GM21528 (cell line): ENCODE results near the gene RNFT2.
A peak's percentile ranks its signal among the peaks of the same experiment; 100 is the strongest.

Experiments used
- ATAC-seq: cut with Tn5 transposase; IDR thresholded peaks from one replicate; pipeline ENCODE4 v1.9.1; 2021; ENCODE audit warnings: mild to moderate bottlenecking, moderate library complexity; ENCODE audit not compliant: unreplicated experiment, low FRiP score

RNFT2 gene, protein sequence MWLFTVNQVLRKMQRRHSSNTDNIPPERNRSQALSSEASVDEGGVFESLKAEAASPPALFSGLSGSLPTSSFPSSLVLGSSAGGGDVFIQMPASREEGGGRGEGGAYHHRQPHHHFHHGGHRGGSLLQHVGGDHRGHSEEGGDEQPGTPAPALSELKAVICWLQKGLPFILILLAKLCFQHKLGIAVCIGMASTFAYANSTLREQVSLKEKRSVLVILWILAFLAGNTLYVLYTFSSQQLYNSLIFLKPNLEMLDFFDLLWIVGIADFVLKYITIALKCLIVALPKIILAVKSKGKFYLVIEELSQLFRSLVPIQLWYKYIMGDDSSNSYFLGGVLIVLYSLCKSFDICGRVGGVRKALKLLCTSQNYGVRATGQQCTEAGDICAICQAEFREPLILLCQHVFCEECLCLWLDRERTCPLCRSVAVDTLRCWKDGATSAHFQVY

DNA sequence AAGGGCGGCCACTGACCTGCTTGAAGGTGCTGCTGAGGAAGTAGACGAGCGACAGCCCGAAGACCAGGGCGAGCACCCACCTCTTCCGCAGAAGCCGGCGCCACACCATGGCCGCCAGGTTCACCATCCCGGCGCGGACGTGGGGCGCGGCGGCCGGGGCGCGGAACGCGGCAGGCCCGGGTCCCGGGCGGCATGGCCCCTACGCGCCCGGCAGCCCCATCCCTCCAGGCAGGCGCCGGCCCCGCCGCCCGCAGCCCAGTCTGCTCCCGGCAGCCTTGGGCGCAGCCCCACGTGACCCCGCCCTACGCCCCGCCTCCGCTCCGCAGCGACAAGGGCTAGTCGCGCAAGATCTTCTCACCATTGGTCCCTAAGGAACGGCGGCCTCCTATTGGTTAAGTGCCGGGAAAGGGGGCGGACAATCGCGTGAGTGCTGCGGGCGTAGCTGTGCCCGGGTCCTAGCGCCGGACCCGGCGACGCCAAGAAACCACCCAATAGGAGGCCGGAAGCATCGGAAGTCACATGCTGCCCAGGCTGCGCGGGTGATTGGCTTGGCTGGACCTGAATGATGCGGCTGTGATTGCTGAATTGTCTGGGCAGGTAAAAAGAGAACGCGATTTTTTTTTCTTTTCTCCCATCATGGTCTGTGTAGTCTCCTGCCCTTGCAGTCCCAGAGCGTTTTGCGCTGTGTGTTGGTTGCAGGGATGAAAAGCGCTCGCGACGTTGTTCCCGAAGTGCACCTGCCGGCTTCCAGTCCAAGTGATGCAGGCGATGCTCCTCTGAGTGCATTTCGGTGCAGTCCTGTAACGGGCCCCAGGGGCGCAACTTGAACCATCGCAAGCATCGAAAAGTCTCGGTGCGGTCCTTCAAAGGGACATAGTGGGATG lies at the start of gene RNFT2, which contains the start of gene SPRING1:
RNFT2 (plus strand) TSS at position 542 of the 884 bp plus-strand sequence. CDS start 2,183 bp downstream, outside the sequence.
SPRING1 (minus strand) TSS at position 296 of the 884 bp plus-strand sequence; CDS start at position 127, 169 bp downstream.
- ATAC-seq = peak; percentile 97

DNA sequence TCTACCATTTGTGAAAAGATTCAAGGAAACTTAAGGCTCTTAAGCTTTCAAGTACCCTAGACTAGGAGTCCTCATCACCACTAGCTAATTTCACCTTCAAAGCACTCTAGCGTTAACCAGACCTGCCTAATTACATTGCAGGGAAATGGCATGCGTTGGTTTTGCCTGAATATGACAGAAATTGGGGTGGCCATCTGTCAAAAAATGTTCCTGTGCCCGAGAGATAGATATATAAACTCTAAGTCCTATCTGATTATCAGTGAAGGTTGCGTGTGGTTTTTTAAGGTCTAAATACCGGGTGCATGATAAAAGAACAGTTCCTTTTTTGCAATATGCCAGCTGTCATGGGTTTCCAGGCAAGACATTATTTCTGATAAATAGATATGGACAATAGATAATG lies 48.6 kb upstream of the RNFT2 start:
- ATAC-seq = no peak

DNA sequence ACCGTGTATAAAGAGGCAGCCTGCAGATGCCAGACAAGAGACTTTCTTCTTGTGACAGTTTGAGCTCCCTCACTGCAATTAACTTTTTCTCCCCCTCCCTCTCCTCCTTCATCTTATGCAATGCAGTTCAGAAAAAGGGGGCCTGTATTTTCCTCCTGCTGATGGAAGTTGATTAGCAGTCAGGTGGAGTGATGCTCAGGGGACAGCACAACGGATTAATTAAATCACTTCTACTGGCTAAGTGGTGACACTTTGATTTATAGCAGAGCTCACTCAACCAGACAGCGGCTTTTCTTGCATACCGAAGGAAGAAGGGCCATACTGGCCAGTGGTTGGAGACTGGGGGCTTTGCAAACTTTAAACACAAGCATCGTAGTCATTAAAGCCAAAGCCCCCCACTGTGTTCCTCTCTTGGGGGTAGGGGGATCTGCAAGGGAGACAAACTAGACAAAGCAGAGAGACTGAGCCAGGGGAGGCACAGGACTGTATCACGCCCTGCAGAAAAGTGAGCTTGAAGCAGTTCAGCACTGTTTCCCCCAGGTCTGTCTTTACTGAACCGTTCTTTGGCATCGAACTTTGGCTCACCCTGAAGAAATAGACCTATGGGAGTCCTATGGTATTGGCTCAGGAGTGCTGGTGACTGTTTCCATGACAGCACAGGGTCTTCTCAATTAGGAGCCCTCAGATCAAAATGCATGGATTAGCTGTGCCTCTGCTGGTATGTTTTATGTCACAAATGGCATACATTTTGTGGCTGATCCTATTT lies 48.0 kb upstream of the RNFT2 start:
- ATAC-seq = no peak

DNA sequence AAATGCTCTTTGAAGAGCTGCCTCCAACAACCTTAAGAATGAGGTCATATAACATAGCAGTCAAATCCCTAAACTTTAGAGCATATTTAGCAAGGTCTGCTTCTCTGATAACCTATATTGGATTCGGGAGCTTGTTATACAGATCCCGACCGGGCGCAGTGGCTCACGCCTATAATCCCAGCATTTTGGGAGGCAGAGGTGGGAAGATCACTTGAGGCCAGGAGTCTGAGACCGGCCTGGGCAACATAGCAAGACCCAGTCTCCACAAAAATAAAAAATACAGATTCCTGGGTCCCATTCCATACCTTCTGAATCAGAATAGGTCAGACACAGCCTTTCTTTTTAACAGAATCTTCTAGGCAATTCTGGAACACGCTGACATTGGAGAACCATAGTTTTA lies 46.9 kb upstream of the RNFT2 start:
- no peak for ATAC-seq

DNA sequence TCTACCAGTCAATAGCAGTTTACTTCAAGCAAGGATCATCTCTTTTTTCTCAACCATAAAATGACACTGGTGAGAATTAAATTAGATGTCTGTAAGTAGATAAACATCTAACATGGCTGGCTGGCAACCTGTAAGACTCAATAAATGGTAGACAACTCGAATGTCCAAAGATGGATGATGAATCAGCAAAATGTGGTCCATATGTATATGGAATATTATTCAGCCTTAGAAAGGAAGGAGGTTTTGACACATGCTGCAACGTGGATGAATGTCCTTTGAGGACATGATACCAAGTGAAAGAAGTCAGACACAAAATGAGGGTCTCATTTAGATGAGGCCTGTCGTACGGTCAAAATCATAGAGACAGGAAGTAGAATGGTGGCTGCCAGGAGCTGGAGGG lies 46.5 kb upstream of the RNFT2 start:
- ATAC-seq = no peak

DNA sequence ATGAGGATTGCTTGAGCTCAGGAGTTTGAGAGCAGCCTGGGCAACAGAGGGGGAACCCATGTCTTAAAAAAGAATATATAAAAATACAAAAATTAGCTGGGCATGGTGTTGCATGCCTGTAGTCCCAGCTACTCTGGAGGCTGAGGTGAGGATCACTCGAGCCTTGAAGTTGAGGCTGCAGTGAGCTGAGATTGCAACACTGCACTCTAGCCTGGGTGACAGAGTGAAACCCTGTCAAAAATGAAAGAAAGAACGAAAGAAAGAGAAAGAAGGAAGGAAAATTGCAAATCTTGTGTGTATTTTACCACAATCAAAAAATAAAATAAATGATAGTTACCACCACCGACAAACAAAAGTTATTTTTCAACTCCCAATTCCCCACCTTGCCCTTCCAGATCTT lies 45.5 kb upstream of the RNFT2 start:
- ATAC-seq = no peak

DNA sequence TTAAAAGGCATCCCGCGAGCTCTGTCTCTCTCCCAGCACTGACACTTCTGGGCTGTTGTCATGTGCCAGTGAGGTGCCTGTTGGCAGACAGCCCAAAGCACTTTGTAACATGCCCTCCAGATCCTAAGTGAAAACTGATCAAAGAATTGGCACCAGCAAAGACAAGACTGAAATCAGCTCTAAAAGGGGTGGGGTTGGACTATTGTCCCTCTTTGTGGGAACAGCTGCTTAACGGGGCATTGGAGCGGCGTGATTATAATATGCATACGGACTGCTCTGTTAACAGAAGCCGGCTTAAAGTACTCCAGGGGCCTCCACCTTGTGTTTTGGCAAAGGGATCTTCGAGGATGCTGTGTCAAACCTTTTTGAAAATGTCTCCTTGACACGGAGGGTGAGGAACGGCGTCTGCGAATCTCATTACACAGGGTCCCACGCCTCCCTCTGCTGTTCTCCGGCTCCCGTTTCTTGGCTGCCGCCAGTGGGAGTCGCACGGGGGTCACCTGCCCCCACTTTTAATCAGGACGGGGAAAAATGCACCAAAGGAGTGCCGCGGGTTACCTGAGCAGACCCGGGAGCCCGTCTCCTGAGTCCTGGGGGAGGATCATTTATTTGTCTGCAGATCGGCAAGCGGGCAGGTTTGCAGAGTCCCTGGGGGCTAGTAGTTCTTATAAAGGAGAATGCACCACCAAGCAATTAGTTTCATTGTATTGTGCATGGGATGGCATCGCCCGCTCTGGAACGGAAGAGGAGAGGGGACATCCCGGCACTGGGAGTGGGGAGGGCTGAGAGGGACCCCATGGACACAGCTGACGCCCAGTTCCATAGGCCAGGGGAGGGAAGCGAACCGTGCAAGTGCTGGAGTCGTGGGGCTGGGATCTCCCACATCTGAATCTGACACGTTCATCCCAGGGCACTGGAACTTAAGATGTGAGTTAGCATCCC lies 44.6 kb upstream of the RNFT2 start:
- ATAC-seq = no peak

DNA sequence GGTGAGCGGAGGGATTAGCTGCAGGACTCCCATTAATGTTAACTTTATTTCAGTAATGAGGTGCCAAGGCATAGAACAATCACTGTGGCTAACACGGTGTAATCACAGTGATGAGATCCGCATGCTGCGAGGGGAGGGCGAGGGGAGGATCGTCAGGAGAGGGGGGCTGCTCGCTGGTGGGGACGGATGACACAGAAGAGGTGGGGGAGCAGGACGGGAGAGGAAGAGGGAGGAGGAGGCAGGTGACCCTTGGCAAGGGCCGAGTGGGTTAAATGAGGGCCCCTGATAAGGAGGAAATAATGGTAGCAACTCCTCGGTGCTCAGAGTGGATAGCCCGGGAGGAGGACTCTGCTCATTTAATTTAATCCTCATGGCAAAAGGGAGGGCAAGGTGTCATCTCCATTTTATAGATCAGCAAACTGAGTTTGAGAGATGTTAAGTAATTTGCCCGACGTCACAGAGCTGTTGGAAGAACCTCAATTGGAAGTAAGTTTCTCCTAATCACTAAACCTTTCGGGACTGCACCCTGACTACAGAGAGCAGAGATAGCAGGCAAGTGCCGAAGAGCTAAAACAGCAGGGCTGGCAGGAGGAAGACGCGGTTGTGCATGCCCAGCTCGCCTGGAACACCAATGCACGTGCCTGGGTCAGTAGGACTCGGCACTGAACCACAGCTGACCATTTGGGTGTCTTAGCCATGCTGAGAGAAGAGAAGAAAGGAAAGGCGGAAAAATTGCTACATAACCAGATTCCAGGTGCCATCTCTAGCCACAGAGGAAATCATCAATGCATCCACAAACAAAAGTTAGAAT lies 43.3 kb upstream of the RNFT2 start:
- ATAC-seq = no peak

DNA sequence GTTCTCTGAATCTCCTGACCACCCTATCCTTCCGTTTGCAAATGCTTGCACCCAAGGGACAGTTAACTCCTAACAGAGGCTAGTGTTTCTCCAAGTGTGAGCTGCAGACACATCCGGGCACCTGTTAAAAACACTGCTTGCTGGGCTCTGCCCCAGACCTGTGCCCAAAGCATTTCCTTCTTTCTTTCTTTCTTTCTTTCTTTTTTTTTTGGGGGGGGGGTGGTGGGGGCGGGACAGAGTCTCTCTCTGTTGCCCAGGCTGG lies 42.7 kb upstream of the RNFT2 start:
- no peak for ATAC-seq

DNA sequence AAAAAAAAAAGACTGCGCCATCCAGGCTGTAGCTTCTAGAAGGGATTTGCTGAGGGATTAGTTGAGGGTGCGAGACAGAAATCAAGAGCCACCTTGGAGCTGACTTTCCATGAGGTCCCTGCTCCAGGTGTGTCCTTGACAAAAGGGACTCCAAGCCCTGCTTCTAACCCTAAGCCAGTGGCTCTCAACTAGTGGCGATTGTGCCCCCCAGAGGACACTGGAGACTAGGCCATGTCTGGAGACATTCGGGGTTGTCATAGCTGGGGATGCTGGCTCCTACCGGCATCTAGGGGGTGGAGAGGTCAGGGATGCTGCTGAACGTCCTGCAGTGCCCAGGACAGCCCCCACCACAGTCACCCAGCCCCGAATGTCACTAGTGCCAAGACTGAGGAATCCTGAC lies 40.8 kb upstream of the RNFT2 start:
- no peak for ATAC-seq

DNA sequence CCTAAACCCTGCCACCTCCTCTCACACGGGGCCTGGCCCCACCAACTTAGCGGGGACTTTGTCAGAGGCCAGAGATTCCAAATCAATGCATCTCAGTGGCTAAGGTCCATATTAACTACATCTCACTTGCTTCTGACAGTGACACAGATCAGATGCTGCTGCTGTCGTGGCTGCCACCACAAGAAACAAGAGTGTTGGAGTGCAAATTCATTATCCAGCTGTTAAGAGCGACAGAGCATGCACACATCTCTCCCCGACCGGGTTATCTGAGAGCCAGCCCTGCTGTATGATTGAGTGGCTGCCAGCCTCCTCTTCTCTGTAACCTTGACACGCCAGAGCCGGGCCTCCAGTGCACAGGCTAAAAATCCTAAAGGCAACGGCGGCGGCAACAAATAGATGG lies 40.4 kb upstream of the RNFT2 start:
- ATAC-seq = no peak

DNA sequence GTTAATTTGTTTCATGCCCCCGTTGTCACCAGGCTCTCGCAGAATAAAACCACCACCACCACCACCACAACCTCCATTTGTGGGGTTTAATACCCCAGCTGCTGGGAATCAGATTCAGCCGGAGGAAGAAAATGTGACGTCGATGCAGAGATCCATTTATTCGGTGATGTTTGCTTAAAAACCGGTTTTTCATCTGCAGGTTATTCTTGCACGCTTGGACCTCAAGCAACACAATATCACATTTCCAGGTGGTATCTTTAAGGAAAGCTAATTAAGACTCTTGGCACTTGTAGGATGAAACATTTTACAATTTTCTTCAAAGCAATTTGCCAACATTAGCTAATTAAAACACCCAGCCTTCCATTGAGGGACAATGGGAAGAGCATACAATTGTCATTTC lies 40.0 kb upstream of the RNFT2 start:
- no peak for ATAC-seq

DNA sequence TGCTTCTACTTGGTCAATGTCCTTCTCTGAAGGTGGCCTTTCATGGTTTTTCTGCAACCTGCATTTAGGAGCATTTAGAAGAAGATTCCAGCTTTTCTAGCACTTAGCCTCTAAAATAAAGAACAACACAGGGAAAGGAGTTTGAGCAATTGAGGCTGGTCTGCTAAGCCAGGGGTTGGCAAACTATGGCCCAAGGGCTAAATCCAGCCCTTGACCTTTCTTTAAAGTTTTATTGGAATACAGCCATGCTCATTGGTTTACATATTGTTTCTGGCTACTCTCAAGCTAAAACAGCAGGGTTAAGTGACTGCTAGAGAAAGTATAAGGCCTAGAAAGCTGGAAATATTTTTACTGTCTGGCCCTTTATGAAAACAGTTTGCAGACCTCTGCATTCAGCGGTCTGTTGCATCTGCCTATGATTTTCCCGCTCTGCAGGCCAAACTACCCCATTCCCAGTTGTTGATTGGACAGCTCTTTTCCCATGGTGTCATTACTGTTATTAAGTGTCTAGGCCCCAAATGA lies 39.5 kb upstream of the RNFT2 start:
- no peak for ATAC-seq

DNA sequence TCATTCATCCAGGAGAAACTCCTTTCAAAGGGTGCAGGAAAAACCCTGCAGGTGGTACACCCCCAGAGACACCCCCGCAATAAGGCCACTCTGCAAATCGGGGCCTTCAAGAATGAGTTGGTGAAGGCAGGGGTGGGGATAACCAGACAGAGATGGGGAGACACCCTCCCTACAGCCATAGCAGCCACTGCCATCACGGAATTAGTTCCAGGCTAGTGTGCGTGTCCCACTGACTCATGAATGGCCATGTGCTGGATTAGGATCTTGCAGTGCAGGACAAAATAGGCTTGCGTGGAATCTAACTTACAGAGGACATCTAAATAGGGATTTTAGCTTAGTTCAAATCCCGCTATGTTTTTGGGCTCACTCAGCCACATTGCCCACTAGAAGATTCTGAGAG lies 38.0 kb upstream of the RNFT2 start:
- no peak for ATAC-seq

DNA sequence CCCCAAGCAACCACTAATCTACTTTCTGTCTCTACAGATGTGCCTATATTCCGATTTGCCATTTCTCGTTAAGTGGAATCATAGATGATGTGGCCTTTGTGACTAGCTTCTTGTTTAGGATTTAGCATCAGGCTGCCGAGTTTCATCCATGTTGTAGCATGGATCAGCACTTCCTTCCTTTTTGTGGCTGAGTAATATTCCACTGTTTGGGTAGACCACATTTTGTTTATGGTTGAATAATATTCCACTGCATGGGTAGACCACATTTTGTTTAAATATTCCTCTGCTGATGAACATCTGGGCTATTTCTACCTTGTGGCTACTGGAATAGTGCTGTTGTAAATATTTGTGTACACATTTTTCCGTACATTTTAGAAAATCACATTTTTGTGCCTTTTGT lies 36.7 kb upstream of the RNFT2 start:
- no peak for ATAC-seq

DNA sequence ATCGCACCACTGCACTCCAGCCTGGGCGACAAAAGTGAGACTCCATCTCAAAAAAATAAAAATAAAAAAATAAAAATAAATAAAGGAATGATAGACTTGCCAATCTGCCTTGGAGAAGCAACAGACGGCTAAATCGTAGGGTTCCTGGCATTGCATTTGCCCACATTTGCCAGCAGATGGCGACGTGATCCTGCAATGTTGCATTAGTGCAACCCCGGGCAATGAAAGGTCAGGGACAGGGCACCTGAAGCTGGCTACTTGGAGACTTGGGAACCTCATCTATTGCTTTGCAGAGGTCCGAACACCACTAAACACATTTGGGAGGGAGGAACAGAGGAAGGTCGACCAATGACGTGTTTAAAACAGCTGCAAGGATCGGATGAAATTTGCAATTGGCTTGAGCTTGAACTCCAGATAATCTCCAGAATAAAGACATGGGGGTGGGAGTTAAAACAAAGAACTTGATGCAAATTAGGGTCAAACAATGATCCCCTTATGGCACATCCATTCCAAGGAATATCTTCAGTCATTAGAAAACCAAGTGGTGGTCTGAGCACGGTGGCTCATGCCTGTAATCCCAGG lies 34.8 kb upstream of the RNFT2 start:
- ATAC-seq = no peak

DNA sequence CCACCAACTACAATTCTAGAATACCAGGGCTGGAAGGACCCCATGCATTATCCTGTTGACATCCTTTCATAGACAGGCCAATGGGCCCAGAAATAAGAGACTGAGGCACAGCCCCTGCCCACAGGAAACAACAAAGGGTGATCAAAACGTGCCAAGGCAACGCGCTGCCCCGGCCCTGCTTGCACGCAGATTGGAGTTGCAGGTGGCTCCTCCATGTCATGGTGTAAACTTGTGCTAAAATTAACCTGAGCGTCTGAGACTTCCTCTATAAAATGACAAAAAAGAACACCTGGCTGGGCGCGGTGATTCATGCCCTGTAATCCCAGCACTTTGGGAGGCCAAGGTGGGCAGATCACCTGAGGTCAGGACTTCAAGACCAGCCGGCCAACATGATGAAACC lies 30.4 kb upstream of the RNFT2 start:
- ATAC-seq = no peak
